Measurements from ENCODE around the gene MAGI2.

The MAGI2 gene

GRCh38 chr7:78052112-78052511, 1401.4 kb downstream of the MAGI2 start:
- H3K9me3 ChIP-seq (ENCODE audit: control insufficient read depth in 5 of 5, low read length in 5 of 5) = peaks cover 0 to 5% (median 0%) of the 10 kb centered on the region in 5 donors
- H3K9ac ChIP-seq (ENCODE audit: low read length in 5 of 5) = no peak overlapping the region
- H3K36me3 ChIP-seq (ENCODE audit: control insufficient read depth in 5 of 5, insufficient read depth in 5 of 5, low read length in 5 of 5) = no peaks in the 10 kb centered on the region
- H3K27me3 ChIP-seq (ENCODE audit: control insufficient read depth in 5 of 5, insufficient read depth in 4 of 5, low read length in 5 of 5) = no peaks in the 10 kb centered on the region
- no peaks in the 10 kb centered on the region for H3K4me1 ChIP-seq (ENCODE audit: control insufficient read depth in 5 of 5, insufficient read depth in 5 of 5, low read length in 5 of 5)
- no peak overlapping the region for H3K4me3 ChIP-seq (ENCODE audit: low read depth in 1 of 5, low read length in 5 of 5)
- H3K27ac ChIP-seq (ENCODE audit: low read depth, low read length) = no peak overlapping the region

GRCh38 chr7:78047800-78048199, 1405.7 kb downstream of the MAGI2 start:
- Histone ChIP-seq H3K9ac (ENCODE audit: low read length in 5 of 5) (no peak overlapping the region), H3K27me3 (ENCODE audit: control insufficient read depth in 5 of 5, insufficient read depth in 4 of 5, low read length in 5 of 5) (no peaks in the 10 kb centered on the region), H3K36me3 (ENCODE audit: control insufficient read depth in 5 of 5, insufficient read depth in 5 of 5, low read length in 5 of 5) (no peaks in the 10 kb centered on the region), H3K27ac (ENCODE audit: low read depth, low read length) (no peak overlapping the region), H3K4me3 (ENCODE audit: low read depth in 1 of 5, low read length in 5 of 5) (no peak overlapping the region), H3K4me1 (ENCODE audit: control insufficient read depth in 5 of 5, insufficient read depth in 5 of 5, low read length in 5 of 5) (no peaks in the 10 kb centered on the region), H3K9me3 (ENCODE audit: control insufficient read depth in 5 of 5, low read length in 5 of 5) (no peaks in the 10 kb centered on the region)

- Histone ChIP-seq H3K27me3 (ENCODE audit: control insufficient read depth in 5 of 5, insufficient read depth in 4 of 5, low read length in 5 of 5) (peaks cover 0 to 3% (median 0%) of the 10 kb centered on the region in 5 donors), H3K4me3 (ENCODE audit: low read depth in 1 of 5, low read length in 5 of 5) (no peak overlapping the region), H3K27ac (ENCODE audit: low read depth, low read length) (no peak overlapping the region), H3K4me1 (ENCODE audit: control insufficient read depth in 5 of 5, insufficient read depth in 5 of 5, low read length in 5 of 5) (peaks cover 0 to 7% (median 4%) of the 10 kb centered on the region in 5 donors), H3K36me3 (ENCODE audit: control insufficient read depth in 5 of 5, insufficient read depth in 5 of 5, low read length in 5 of 5) (no peaks in the 10 kb centered on the region), H3K9me3 (ENCODE audit: control insufficient read depth in 5 of 5, low read length in 5 of 5) (no peaks in the 10 kb centered on the region), H3K9ac (ENCODE audit: low read length in 5 of 5) (no peak overlapping the region)
Observed at GRCh38 chr7:78043159-78043558, 1410.3 kb downstream of the MAGI2 start.

GRCh38 chr7:78041423-78041822, 1412.0 kb downstream of the MAGI2 start:
- peaks cover 0 to 3% (median 0%) of the 10 kb centered on the region in 5 donors for H3K27me3 ChIP-seq (ENCODE audit: control insufficient read depth in 5 of 5, insufficient read depth in 4 of 5, low read length in 5 of 5)
- no peaks in the 10 kb centered on the region for H3K36me3 ChIP-seq (ENCODE audit: control insufficient read depth in 5 of 5, insufficient read depth in 5 of 5, low read length in 5 of 5)
- no peak overlapping the region for H3K4me3 ChIP-seq (ENCODE audit: low read depth in 1 of 5, low read length in 5 of 5)

GRCh38 chr7:78039790-78040776, 1413.4 kb downstream of the MAGI2 start:
- H3K27ac ChIP-seq (ENCODE audit: low read depth, low read length) = no peak overlapping the region
- H3K9ac ChIP-seq (ENCODE audit: low read length in 5 of 5) = no peak overlapping the region
- peaks cover 0 to 3% (median 0%) of the 10 kb centered on the region in 5 donors for H3K27me3 ChIP-seq (ENCODE audit: control insufficient read depth in 5 of 5, insufficient read depth in 4 of 5, low read length in 5 of 5)
- peaks cover 0 to 7% (median 4%) of the 10 kb centered on the region in 5 donors for H3K4me1 ChIP-seq (ENCODE audit: control insufficient read depth in 5 of 5, insufficient read depth in 5 of 5, low read length in 5 of 5)
- H3K9me3 ChIP-seq (ENCODE audit: control insufficient read depth in 5 of 5, low read length in 5 of 5) = no peaks in the 10 kb centered on the region
- H3K36me3 ChIP-seq (ENCODE audit: control insufficient read depth in 5 of 5, insufficient read depth in 5 of 5, low read length in 5 of 5) = no peaks in the 10 kb centered on the region
- no peak overlapping the region for H3K4me3 ChIP-seq (ENCODE audit: low read depth in 1 of 5, low read length in 5 of 5)

More at GRCh38 chr7:78041423-78041822, 1412.0 kb downstream of the MAGI2 start:
- no peaks in the 10 kb centered on the region for H3K9me3 ChIP-seq (ENCODE audit: control insufficient read depth in 5 of 5, low read length in 5 of 5)
- H3K27ac ChIP-seq (ENCODE audit: low read depth, low read length) = no peak overlapping the region
- H3K9ac ChIP-seq (ENCODE audit: low read length in 5 of 5) = no peak overlapping the region
- peaks cover 0 to 7% (median 4%) of the 10 kb centered on the region in 5 donors for H3K4me1 ChIP-seq (ENCODE audit: control insufficient read depth in 5 of 5, insufficient read depth in 5 of 5, low read length in 5 of 5)

GRCh38 chr7:78038465-78039080, 1414.9 kb downstream of the MAGI2 start:
- Histone ChIP-seq H3K9ac (ENCODE audit: low read length in 5 of 5) (no peak overlapping the region), H3K27ac (ENCODE audit: low read depth, low read length) (no peak overlapping the region), H3K9me3 (ENCODE audit: control insufficient read depth in 5 of 5, low read length in 5 of 5) (no peaks in the 10 kb centered on the region), H3K4me1 (ENCODE audit: control insufficient read depth in 5 of 5, insufficient read depth in 5 of 5, low read length in 5 of 5) (peaks cover 0 to 7% (median 4%) of the 10 kb centered on the region in 5 donors), H3K4me3 (ENCODE audit: low read depth in 1 of 5, low read length in 5 of 5) (no peak overlapping the region), H3K36me3 (ENCODE audit: control insufficient read depth in 5 of 5, insufficient read depth in 5 of 5, low read length in 5 of 5) (no peaks in the 10 kb centered on the region), H3K27me3 (ENCODE audit: control insufficient read depth in 5 of 5, insufficient read depth in 4 of 5, low read length in 5 of 5) (peaks cover 0 to 3% (median 0%) of the 10 kb centered on the region in 5 donors)

- Histone ChIP-seq H3K4me1 (ENCODE audit: control insufficient read depth in 5 of 5, insufficient read depth in 5 of 5, low read length in 5 of 5) (peaks cover 0 to 7% (median 4%) of the 10 kb centered on the region in 5 donors), H3K27me3 (ENCODE audit: control insufficient read depth in 5 of 5, insufficient read depth in 4 of 5, low read length in 5 of 5) (peaks cover 0 to 3% (median 0%) of the 10 kb centered on the region in 5 donors), H3K9ac (ENCODE audit: low read length in 5 of 5) (no peak overlapping the region), H3K4me3 (ENCODE audit: low read depth in 1 of 5, low read length in 5 of 5) (no peak overlapping the region), H3K36me3 (ENCODE audit: control insufficient read depth in 5 of 5, insufficient read depth in 5 of 5, low read length in 5 of 5) (no peaks in the 10 kb centered on the region), H3K9me3 (ENCODE audit: control insufficient read depth in 5 of 5, low read length in 5 of 5) (no peaks in the 10 kb centered on the region), H3K27ac (ENCODE audit: low read depth, low read length) (no peak overlapping the region)
Observed at GRCh38 chr7:78037603-78038002, 1415.9 kb downstream of the MAGI2 start.

GRCh38 chr7:78033410-78033809, 1420.1 kb downstream of the MAGI2 start:
- Histone ChIP-seq H3K27me3 (ENCODE audit: control insufficient read depth in 5 of 5, insufficient read depth in 4 of 5, low read length in 5 of 5) (no peaks in the 10 kb centered on the region), H3K4me3 (ENCODE audit: low read depth in 1 of 5, low read length in 5 of 5) (no peak overlapping the region), H3K36me3 (ENCODE audit: control insufficient read depth in 5 of 5, insufficient read depth in 5 of 5, low read length in 5 of 5) (no peaks in the 10 kb centered on the region), H3K27ac (ENCODE audit: low read depth, low read length) (no peak overlapping the region), H3K4me1 (ENCODE audit: control insufficient read depth in 5 of 5, insufficient read depth in 5 of 5, low read length in 5 of 5) (no peaks in the 10 kb centered on the region), H3K9me3 (ENCODE audit: control insufficient read depth in 5 of 5, low read length in 5 of 5) (no peaks in the 10 kb centered on the region), H3K9ac (ENCODE audit: low read length in 5 of 5) (no peak overlapping the region)

- no peaks in the 10 kb centered on the region for H3K36me3 ChIP-seq (ENCODE audit: control insufficient read depth in 5 of 5, insufficient read depth in 5 of 5, low read length in 5 of 5)
- no peak overlapping the region for H3K27ac ChIP-seq (ENCODE audit: low read depth, low read length)
- no peak overlapping the region for H3K9ac ChIP-seq (ENCODE audit: low read length in 5 of 5)
- no peak overlapping the region for H3K4me3 ChIP-seq (ENCODE audit: low read depth in 1 of 5, low read length in 5 of 5)
- no peaks in the 10 kb centered on the region for H3K9me3 ChIP-seq (ENCODE audit: control insufficient read depth in 5 of 5, low read length in 5 of 5)
- no peaks in the 10 kb centered on the region for H3K4me1 ChIP-seq (ENCODE audit: control insufficient read depth in 5 of 5, insufficient read depth in 5 of 5, low read length in 5 of 5)
- H3K27me3 ChIP-seq (ENCODE audit: control insufficient read depth in 5 of 5, insufficient read depth in 4 of 5, low read length in 5 of 5) = no peaks in the 10 kb centered on the region
Observed at GRCh38 chr7:78026492-78026891, 1427.0 kb downstream of the MAGI2 start.

GRCh38 chr7:78024591-78024990, 1428.9 kb downstream of the MAGI2 start:
- no peaks in the 10 kb centered on the region for H3K27me3 ChIP-seq (ENCODE audit: control insufficient read depth in 5 of 5, insufficient read depth in 4 of 5, low read length in 5 of 5)
- H3K27ac ChIP-seq (ENCODE audit: low read depth, low read length) = no peak overlapping the region
- H3K9me3 ChIP-seq (ENCODE audit: control insufficient read depth in 5 of 5, low read length in 5 of 5) = no peaks in the 10 kb centered on the region
- no peak overlapping the region for H3K4me3 ChIP-seq (ENCODE audit: low read depth in 1 of 5, low read length in 5 of 5)
- H3K36me3 ChIP-seq (ENCODE audit: control insufficient read depth in 5 of 5, insufficient read depth in 5 of 5, low read length in 5 of 5) = no peaks in the 10 kb centered on the region
- peaks cover 0 to 11% (median 7%) of the 10 kb centered on the region in 5 donors for H3K4me1 ChIP-seq (ENCODE audit: control insufficient read depth in 5 of 5, insufficient read depth in 5 of 5, low read length in 5 of 5)
- H3K9ac ChIP-seq (ENCODE audit: low read length in 5 of 5) = no peak overlapping the region

Data from subcutaneous abdominal adipose tissue (tissue), 5 donors.